IgD-negative memory B cell (primary cell): ENCODE measurements around the gene HTRA3. TPM values are rescaled to one million over a fixed set of nuclear protein-coding genes. Genes with fewer than 3 reads are reported as not detected.

Experiments
- H3K27ac Mint-ChIP-seq, 3 donors: one replicate each; pipeline ENCODE4 v1.8.0; 2020 to 2022; ENCODE audit warnings: mild to moderate bottlenecking in 3 of 3, mixed read lengths in 3 of 3, moderate library complexity in 1 of 3
- H3K27me3 Mint-ChIP-seq: one replicate; pipeline ENCODE4 v1.8.0; 2021; ENCODE audit warnings: mixed read lengths
- H3K36me3 Mint-ChIP-seq: one replicate; pipeline ENCODE4 v1.8.0; 2020; ENCODE audit warnings: mild to moderate bottlenecking, mixed read lengths
- H3K4me1 Mint-ChIP-seq, 3 donors: one replicate each; pipeline ENCODE4 v1.8.0; 2020 to 2022; ENCODE audit warnings: mixed read lengths in 3 of 3, mild to moderate bottlenecking in 1 of 3
- H3K4me3 Mint-ChIP-seq, 4 donors: one replicate each; pipeline ENCODE4 v1.8.0; 2020 to 2022; ENCODE audit warnings: mild to moderate bottlenecking in 4 of 4, mixed read lengths in 4 of 4, moderate library complexity in 3 of 4
- H3K9me3 Mint-ChIP-seq, 3 donors: one replicate each; pipeline ENCODE4 v1.8.0; 2020 to 2021; ENCODE audit warnings: mixed read lengths in 3 of 3, mild to moderate bottlenecking in 1 of 3
- polyA plus RNA-seq: library from polyadenylated mRNA; unstranded; fragments of 300-500 nt; fragmentation: Illumina TruSeq; gene quantifications from one replicate; pipeline ENCODE4 v1.2.3, GENCODE V29; 2021

The HTRA3 gene
- polyA plus RNA-seq, 1 donor from 2014 or later = not detected

DNA sequence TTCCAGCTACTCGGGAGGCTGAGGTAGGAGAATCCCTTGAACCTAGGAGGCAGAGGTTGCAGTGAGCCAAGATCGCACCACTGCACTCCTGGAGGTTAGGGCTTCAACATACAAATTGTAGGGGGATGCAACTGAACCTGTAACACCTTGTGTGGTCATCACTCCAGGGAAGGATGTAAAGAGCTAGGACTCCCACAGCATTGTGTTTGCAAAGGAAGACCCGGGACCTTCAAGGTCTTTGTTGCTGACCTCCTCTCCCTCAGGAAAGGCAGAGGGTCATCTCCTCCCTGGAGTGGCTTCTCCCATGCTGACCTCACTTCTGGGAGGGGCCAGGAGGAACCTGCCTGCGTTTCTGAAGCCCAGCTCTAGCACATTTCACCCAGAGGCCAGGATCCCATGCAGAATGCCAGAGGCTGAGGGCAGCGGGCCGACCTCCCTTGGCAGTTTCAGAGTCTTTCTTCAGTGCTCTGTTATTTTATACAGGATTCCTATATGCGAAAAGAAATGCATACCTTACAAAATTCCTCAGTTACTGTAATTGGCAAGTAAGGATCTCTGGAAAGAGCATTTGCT lies 80.2 kb downstream of the HTRA3 start:
- Mint-ChIP-seq H3K27ac (no peak overlapping the region), H3K36me3 (no peaks in the 10 kb centered on the region), H3K9me3 (peaks cover 0 to 4% (median 0%) of the 10 kb centered on the region in 3 donors), H3K4me1 (no peaks in the 10 kb centered on the region), H3K27me3 (peaks cover 2% of the 10 kb centered on the region), H3K4me3 (no peak overlapping the region)

GRCh38 chr4:8350352-8350751 lies 80.8 kb downstream of the HTRA3 start:
- Mint-ChIP-seq H3K4me1 (no peaks in the 10 kb centered on the region), H3K36me3 (no peaks in the 10 kb centered on the region), H3K4me3 (no peak overlapping the region), H3K27ac (no peak overlapping the region), H3K9me3 (peaks cover 0 to 4% (median 0%) of the 10 kb centered on the region in 3 donors), H3K27me3 (peaks cover 2% of the 10 kb centered on the region)

DNA sequence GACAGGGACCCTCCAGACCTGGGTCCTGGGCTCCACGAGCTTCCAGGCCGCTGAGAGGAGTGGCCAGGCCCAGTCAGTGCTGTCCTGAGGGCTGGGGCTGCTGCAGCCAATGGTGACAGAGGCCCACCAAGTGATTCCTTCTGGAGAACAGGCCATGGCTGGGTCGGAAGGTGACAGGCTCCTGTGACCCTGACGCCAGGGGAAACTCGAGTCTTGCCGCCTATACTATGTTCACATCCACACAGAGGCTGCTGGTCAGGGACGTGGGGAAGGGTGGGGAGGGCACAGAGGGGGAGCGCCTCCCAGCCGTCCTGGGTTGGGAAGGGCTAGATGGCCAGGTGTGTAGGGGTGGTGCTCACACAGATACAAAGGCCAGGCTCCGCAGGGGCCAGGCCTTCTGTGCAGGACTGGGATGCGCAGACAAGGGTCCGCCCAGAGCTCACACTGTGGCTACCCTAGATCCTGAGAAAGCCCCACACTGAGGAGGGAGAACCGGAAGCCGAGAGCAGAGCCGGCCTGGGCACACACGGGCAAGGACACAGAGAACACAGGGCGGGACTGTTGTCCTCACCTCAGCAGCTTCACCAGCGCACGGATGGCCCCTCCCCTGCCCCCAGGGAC lies 81.4 kb downstream of the HTRA3 start:
- Mint-ChIP-seq H3K4me1 (no peaks in the 10 kb centered on the region), H3K36me3 (no peaks in the 10 kb centered on the region), H3K9me3 (peaks cover 0 to 4% (median 0%) of the 10 kb centered on the region in 3 donors), H3K27me3 (peaks cover 2% of the 10 kb centered on the region), H3K27ac (peak overlapping the region in 1 of 3 donors; percentile 53), H3K4me3 (no peak overlapping the region)

- Mint-ChIP-seq H3K4me3 (no peak overlapping the region), H3K27me3 (peaks cover 2% of the 10 kb centered on the region), H3K36me3 (no peaks in the 10 kb centered on the region), H3K4me1 (no peaks in the 10 kb centered on the region), H3K9me3 (peaks cover 0 to 4% (median 0%) of the 10 kb centered on the region in 3 donors), H3K27ac (no peak overlapping the region)
These were observed 82.4 kb downstream of the HTRA3 start for GRCh38 chr4:8351931-8352367.

GRCh38 chr4:8352368-8353157 lies 83.0 kb downstream of the HTRA3 start:
- Mint-ChIP-seq H3K27ac (no peak overlapping the region), H3K4me3 (no peak overlapping the region), H3K4me1 (no peaks in the 10 kb centered on the region), H3K9me3 (peaks cover 0 to 4% (median 0%) of the 10 kb centered on the region in 3 donors), H3K27me3 (peaks cover 2% of the 10 kb centered on the region), H3K36me3 (no peaks in the 10 kb centered on the region)

DNA sequence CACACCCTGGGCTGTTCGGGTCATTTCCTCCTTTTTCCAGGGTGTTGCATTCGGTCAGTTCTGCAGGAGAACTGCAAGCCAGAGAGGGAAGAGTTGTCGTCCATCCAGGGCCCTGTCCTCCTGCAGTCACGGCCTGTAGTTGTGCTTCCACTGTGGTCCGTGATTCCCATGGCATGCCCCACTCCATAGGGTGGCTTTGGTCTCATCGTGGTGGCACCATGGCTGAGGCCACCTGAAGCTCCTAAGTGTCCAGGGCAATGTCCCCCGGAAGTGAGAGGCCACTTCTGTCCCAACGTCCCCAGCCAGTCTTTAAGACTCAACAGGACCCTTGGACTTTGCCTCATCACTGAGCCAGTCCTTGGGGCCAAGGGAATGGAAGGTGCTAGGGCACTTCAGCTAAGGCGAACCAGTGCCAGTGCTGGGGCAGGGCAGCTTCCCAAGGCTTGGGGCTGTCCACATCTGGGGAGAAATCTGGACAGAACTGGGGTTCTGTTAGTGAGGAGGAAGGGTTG lies 83.7 kb downstream of the HTRA3 start:
- Mint-ChIP-seq H3K27me3 (peaks cover 2% of the 10 kb centered on the region), H3K36me3 (no peaks in the 10 kb centered on the region), H3K4me1 (no peaks in the 10 kb centered on the region), H3K27ac (no peak overlapping the region), H3K4me3 (no peak overlapping the region), H3K9me3 (peaks cover 0 to 5% (median 0%) of the 10 kb centered on the region in 3 donors)

- Mint-ChIP-seq H3K36me3 (no peaks in the 10 kb centered on the region), H3K27ac (no peak overlapping the region), H3K4me3 (no peak overlapping the region), H3K27me3 (peaks cover 5% of the 10 kb centered on the region), H3K9me3 (peaks cover 0 to 7% (median 0%) of the 10 kb centered on the region in 3 donors), H3K4me1 (no peaks in the 10 kb centered on the region)
These were observed 84.4 kb downstream of the HTRA3 start for GRCh38 chr4:8353912-8354453.

DNA sequence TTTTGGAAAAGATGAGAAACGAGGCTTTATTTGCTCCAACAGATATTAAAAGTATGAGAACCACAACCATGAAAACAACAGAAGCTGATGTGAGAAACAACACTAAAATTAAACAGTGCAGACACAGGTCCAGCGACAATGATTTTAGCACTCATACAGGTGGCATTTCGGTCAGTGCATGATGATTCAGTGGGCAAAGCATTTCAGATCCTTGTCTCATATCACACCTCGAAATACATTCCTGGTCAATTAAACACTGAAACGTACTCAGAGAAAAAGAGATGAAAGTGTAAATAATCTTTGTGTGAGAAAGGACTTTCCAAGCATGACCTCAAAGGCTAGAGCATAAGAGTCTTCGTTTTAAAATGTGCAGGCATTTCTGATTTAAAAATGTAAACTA lies 85.8 kb downstream of the HTRA3 start:
- H3K36me3 Mint-ChIP-seq = no peaks in the 10 kb centered on the region
- no peak overlapping the region for H3K27ac Mint-ChIP-seq
- no peak overlapping the region for H3K4me3 Mint-ChIP-seq
- H3K4me1 Mint-ChIP-seq = no peaks in the 10 kb centered on the region
- peaks cover 3% of the 10 kb centered on the region for H3K27me3 Mint-ChIP-seq
- H3K9me3 Mint-ChIP-seq = peaks cover 0 to 7% (median 0%) of the 10 kb centered on the region in 3 donors

DNA sequence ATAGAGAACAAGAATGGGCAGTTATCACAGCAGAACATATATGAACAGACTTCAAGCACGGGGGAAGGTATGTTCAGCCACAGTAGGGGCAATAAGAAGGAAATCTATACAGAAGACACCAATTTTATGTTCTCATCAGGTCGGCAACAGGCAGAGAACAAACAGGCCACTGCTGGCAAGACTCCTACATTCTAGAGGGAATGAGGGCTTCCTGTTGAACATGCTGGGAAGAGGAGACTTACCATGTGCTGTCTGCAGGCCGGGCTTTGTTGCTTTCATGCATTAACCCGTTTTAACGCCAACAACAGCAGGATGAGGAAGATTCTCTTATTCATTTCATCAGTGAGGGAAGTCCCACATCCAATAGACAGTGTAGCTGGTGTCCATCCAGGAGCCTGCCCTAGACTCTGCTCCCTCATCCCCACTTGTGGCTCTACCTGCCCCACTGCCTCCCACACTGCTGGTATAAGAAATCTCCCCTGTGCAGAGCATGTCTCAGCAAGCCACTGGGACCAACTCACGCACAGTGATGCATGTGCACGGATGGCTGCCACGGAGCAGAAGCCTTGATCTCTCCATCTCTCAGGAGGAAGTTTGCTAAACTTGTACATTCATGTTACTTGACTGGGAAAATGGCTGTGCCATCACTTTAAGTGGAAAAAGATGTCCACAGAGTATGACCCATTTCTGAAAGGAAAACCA lies 86.5 kb downstream of the HTRA3 start:
- Mint-ChIP-seq H3K4me3 (no peak overlapping the region), H3K27ac (no peak overlapping the region), H3K9me3 (peaks cover 0 to 7% (median 0%) of the 10 kb centered on the region in 3 donors), H3K27me3 (peaks cover 3% of the 10 kb centered on the region), H3K36me3 (no peaks in the 10 kb centered on the region), H3K4me1 (no peaks in the 10 kb centered on the region)

Other genes with a start within 250 kb of the HTRA3 start
- gene ABLIM2, start 110.9 kb upstream of the HTRA3 start, polyA plus RNA-seq = 1.3 TPM
- 39.8 TPM for gene SH3TC1, start 70.5 kb upstream of the HTRA3 start, polyA plus RNA-seq
- 13.1 TPM for gene ACOX3, start 171.0 kb downstream of the HTRA3 start, polyA plus RNA-seq
- 18.0 TPM for gene TRMT44, start 171.0 kb downstream of the HTRA3 start, polyA plus RNA-seq